Putamen (tissue), 1 donor: ENCODE data around the gene TNFSF8.

Source experiments
- DNase-seq: peaks from one replicate; pipeline ENCODE4 v3.0.0-alpha.2; 2016; ENCODE audit warnings: low spot score

TNFSF8 gene

DNA sequence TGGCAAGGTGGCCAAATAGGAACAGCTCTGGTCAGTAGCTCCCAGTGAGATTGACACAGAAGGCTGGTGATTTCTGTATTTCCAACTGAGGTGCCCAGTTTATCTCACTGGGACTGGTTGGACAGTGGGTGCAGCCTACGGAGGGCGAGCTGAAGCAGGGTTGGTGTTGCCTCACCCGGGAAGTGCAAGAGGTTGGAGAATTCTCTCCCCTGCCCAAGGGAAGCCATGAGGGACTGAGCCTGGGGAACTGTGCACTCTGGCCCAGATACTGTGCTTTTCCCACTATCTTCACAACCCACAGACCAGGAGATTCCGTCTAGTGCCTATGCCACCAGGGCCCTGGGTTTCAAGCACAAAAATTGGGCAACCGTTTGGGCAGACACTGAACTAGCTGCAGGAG, 61.0 kb downstream of the TNFSF8 start:
- DNase-seq, result no peak

DNA sequence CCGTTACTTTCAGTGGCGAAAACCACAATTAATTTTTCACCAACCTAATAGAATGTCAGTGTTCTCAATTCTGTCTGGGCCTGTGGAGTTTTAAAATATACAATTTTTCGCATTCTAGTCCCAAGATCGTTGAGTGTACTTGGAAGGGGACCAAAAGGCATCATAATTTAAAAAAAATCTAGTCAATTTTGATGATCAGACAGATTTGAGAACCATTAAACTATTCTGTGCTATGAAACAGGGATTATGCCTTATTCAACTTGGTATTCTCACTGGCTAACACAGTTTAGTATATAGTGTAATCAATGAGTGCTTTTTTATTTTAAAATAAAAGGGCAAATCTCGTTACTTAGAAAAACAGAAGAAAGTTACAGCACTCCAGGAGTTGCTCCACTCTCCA, 63.1 kb downstream of the TNFSF8 start:
- DNase-seq, result no peak

DNA sequence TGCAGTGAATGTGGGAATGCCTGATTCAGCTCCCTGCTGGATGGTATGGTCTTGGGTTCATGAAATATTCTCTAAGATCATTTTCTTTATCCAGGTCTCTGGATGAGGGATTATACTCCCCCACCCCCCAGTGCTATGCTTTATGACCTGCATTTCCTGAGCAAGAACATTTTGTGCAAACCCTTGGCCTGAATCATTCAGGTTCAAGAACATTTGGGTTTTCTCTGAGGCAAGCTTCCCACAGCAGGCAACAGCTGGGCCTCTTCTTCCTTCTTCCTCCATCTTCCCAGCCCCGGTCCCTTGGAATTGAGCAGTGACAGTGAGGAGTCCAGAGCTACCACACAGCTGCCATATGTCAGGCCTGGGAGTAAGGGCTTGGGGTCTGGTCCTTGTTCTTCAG, 65.9 kb downstream of the TNFSF8 start:
- no peak for DNase-seq

DNA sequence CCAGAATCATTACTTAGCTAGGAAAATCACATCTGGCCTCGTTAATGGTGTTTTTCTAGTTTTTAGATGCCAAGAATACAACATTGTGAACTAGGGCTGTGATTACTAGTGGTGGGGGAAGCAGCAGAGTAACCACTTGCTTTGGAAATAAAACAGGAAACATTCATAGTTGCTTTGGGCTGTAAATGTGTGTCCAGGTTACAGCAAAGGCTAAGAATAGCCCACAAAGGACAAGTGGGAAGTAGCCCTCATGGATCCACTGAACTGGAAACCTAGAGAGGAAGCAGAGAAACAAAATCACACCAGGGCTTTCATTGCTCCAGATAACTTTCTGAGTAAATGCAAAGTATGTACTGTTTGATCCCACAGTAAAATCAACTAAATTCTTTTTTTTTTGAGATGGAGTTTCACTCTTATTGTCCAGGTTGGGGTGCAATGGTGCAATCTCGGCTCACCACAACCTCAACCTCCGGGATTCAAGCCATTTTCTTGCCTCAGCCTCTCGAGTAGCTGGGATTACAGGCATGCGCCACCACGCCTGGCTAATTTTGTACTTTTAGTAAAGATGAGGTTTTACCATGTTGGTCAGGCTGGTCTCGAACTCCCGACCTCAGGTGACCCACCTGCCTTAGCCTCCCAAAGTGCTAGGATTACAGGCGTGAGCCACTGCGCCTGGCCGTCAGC, 68.3 kb downstream of the TNFSF8 start:
- DNase-seq, result no peak

DNA sequence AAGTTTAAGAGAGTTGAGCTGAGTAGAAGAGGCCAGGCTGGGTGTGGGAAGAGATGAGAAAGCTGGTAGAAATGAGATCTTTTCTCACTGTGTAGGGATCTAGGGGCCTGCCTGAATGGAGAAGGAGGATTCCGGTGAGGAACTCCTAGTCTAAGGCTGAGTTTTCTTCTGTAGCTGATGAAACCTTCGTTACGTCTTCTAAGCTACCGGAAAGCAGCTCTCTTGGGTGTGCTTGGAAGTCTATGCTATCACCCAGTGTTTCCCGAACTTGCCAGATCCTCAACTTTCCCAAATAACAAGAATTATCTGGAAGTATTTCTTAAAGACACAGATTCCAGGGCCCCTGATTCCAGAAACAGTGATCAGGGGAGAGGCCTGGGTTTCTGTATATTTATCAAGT, 69.1 kb downstream of the TNFSF8 start:
- no peak for DNase-seq

DNA sequence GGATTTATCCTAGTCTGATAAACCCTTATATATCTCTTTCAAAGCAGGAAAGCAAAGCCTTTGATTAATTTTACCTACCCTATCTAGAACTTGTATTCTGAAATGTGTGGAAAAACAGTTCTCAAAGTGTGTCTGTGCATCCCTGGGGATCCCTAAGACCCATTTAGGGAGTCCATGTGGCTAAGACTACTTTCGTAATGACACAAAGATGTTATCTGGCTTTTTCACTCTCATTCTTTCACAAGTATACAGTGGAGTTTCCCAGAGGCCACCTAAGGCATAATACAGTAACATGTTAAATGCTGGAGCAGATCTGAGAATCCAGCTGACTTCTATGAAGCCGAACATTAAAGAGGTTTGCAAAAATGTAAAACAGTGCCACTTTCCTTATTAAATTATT, 70.2 kb downstream of the TNFSF8 start:
- DNase-seq, result no peak

DNA sequence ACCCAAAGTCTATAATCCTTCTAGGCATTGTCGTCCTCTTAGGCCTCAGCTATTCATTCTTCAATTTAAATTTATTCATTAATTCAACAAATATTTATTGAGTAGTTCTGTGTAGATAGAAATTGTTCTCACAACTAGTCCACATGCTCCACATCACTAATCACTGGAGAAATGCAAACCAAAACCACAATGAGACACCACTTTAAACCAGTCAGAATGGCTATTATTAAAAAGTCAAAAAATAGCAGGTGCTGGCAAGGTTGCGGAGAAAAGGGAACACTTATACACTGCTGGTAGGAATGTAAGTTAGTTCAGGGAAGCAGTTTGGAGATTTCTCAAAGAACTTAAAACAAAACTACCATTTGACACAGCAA, 73.5 kb downstream of the TNFSF8 start:
- no peak for DNase-seq

- no peak for DNase-seq
Measured at GRCh38 chr9:114856215-114856941, 74.0 kb downstream of the TNFSF8 start.

- no peak for DNase-seq
Measured at GRCh38 chr9:114855488-114855887, 74.9 kb downstream of the TNFSF8 start.

DNA sequence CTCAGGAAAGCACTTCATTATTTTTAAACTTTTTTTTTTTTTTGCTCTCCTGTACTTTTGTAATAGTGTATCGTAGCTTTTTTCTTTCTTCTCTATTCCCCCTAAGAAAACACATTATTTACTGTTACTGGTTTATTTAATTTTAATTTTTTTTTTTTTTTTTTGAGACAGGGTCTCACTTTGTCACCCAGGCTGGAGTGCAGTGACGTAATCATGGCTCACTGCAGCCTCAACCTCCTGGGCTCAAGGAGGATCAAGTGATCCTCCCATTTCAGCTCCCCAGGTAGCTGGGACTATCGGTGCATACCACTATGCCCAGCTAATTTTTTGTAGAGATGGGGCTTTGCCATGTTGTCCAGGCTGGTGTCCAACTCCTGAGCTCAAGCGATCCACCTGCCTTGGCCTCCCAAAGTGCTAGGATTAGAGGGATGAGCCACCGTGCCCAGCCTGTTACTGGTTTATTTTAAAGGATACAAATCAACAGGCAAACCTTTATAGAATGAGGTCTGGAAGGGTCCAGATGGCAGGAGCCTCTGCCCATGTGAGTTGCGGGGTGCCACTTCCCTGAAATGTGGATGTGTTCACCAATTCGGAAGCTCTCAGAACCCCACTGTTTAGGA, 75.5 kb downstream of the TNFSF8 start:
- DNase-seq, result no peak

DNA sequence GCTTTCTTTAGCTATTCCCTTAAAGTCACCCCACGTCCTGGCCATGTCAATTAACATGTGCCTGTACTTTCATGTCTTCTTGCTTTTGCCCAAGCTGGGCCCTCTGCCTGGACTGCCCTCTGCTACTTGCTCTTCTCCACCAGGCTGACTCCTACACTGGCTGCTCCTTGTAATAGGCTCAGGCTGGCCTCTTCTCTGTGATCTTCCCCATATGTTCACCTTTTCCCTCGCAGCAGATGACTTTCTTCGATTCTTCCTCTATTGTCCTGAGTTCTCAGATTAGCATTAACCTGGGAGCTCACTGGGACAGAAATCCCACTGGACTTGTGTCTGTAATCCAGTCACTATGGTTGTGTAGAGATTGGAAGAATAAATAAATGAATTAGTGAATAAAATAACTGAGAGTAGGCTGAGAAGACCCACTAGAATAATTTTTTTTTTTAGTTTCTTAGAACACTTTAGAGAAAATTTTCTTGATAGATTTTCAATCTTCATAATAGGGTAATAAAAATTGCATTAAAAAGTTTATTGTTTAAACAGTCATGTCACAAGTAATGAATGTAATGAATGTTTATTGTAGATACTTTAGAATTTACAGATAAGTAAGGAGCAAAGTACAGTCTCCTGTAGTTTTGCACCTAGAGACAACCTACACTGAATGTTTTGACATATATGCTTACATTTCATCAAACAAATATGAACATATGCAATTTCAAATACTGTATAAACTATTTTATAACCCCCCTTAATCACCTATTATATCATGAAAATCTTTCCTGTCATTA, 77.1 kb downstream of the TNFSF8 start:
- no peak for DNase-seq

DNA sequence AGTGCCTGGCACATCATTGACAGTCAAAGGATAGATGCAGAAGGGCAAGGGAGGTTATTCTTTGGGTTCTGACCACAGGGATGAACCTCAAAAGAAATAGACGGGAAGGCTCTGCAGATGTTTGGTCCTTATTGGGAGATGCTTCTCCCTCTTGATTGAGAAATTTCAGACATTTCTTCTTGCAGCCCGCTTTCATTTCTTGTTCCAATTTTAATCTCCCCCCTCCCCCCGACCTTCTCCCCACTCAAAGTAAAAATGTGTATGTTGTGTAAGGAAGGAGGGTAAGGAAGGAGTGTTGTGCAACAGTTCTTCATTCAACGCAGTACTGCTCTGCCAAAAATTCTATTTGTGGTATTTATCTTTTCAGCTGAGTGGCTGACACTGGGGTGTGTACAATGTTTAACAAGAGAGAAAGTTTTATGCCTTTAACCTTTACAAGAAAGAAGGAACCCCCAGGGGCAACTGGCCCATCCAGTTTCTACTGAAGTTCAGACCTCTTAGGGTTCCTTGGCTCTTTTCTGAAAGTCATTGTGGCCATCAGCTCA, 78.3 kb downstream of the TNFSF8 start:
- no peak for DNase-seq

- no peak for DNase-seq
Measured at GRCh38 chr9:114851306-114851705, 79.1 kb downstream of the TNFSF8 start.
